ENCODE results near the gene LRRC8B.

DNA sequence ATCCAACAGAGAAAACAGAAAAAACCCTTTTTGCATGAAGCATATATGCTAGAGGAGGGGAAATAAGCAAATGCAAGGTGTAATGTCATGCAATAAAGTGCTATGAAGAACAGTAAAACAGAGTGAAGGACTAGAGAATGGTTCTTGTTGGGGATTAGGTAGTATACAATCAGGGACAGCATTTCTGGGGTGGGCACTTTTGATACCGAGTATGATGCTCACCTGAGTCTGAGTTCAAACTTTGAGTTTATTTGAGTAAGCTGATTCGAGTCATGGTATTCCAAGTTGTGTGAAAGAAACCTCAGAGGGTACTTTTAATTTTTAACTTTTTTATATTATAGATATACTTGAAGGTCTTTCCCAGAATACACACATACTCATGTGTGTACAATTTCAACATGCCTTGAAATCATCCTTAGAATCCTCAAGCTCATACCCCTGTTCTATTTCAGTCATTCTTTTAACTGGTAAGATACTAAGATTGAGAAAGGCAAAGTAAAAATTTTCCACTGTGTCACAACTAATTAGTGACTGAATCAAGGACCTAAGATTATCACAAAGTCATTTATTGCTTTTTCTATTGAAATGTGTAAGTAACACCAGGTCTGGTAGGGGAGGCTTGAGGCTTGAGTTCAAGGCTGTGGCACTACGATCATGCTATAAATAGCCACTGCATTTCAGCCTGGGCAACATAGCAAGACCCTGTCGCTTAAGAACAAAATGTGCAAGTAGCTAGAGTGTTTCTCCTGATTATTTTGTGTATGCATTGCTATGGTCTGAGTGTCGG lies 12.1 kb downstream of the LRRC8B start:
- no peak for TF ChIP-seq ARNTL (CRISPR knock-in tag; IDR thresholded peaks at IDR 0.05; ENCODE audit: borderline replicate concordance, low read depth)
- no peak for TF ChIP-seq PATZ1 (CRISPR knock-in tag; IDR thresholded peaks at IDR 0.05; ENCODE audit: borderline replicate concordance)
- TF ChIP-seq GLIS3 (CRISPR knock-in tag; IDR thresholded peaks at IDR 0.05) = no peak
- no peak for TF ChIP-seq ZFP3 (CRISPR knock-in tag; IDR thresholded peaks at IDR 0.05)

All from SK-N-SH treated with all-trans-retinoic acid at 6 μM for 48 hours (cell line).